ENCODE data around the gene ACACB. TPM values are rescaled to one million over a fixed set of nuclear protein-coding genes. Genes with fewer than 3 reads are reported as not detected.
A peak's percentile ranks its signal among the peaks of the same experiment; 100 is the strongest.

The ACACB gene
- total RNA-seq, 1 experiment from 2014 or later, result 8.2 TPM

DNA sequence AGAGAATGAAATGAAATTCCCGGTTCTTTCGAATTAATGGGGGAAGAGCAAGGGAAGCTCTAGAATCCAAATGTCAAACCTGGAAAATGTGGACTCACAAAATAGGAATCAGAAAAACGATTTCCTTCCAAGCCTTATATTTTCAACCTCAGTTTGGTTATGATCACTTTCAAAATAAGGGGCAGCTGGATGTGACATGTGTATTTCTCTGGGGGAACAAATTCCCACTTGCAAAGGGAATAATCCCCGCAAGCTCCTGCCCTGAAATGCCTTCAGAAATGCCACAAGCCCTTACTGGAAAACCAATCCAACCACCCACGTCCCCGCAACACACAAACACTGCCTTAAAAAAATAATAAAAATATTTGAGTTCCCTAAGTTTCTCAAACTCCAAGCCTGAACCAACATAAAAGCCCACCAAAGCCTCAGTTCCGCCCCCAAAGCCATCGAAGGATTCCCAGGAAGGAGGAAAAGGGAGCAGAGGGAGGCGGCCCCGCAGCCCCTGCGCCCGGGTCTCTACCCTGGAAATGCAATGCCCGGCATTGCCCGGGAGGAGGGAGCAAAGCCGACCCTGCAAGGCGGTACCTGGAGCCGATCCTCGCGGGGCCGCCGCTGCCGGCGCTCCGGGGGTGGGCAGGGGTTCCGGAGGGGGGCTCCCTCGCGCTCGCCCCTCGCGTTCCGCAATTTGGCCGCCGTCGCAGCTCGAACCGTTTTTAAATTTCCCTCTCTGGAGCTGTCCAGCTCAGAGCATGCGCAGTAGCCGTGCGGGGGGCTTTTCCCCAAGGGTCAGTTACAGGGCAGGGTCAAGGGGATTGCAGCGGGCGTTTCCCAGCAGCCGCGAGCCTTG lies 192.4 kb downstream of the ACACB start, which contains the start of gene FOXN4:
Gene FOXN4 (minus strand): TSS at position 751 of the 847 bp plus-strand sequence. CDS start 963 bp downstream, outside the sequence.
- Histone ChIP-seq H3K4me3 (ENCODE audit: low read depth, low read length, poor library complexity, severe bottlenecking) (peak within 1 kb of the TSS; percentile 42), H3K36me3 (ENCODE audit: insufficient read depth, low read length, poor library complexity, severe bottlenecking) (no peaks in the 10 kb centered on the region), H3K27ac (ENCODE audit: low read depth, low read length, poor library complexity, severe bottlenecking) (no peak within 1 kb of the TSS), H3K4me1 (ENCODE audit: insufficient read depth, low read length, poor library complexity, severe bottlenecking) (peaks cover 6% of the 10 kb centered on the region), H3K27me3 (replicated peaks; ENCODE audit: insufficient read depth, low read depth, low read length, poor library complexity) (peaks cover 53% of the 10 kb centered on the region), H3K9me3 (ENCODE audit: low read depth, low read length, poor library complexity, severe bottlenecking) (no peaks in the 10 kb centered on the region)
- ChIA-PET CTCF (interaction anchor here (0.7 kb wide), 1 partner anchor 239 kb away, joined by 4 read pairs; no protein-coding TSS in a partner anchor), POLR2A (ENCODE audit: low non-redundant PET) (no interaction called here)
- intact Hi-C loops (cut with micrococcal nuclease; ENCODE audit: unreplicated experiment), result no loop called here
- BruUV-seq (replicated peaks), result no TSS peak
- TF ChIP-seq, protein P1, sequence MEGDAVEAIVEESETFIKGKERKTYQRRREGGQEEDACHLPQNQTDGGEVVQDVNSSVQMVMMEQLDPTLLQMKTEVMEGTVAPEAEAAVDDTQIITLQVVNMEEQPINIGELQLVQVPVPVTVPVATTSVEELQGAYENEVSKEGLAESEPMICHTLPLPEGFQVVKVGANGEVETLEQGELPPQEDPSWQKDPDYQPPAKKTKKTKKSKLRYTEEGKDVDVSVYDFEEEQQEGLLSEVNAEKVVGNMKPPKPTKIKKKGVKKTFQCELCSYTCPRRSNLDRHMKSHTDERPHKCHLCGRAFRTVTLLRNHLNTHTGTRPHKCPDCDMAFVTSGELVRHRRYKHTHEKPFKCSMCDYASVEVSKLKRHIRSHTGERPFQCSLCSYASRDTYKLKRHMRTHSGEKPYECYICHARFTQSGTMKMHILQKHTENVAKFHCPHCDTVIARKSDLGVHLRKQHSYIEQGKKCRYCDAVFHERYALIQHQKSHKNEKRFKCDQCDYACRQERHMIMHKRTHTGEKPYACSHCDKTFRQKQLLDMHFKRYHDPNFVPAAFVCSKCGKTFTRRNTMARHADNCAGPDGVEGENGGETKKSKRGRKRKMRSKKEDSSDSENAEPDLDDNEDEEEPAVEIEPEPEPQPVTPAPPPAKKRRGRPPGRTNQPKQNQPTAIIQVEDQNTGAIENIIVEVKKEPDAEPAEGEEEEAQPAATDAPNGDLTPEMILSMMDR (conservative IDR thresholded peaks at IDR 0.05; ENCODE audit: low read depth, low read length), result no peak
- TF ChIP-seq EZH2 (IDR thresholded peaks at IDR 0.05; ENCODE audit: borderline replicate concordance, low read depth, low read length, poor library complexity, severe bottlenecking), result peak; percentile 54
- no peak for DNase-seq (ENCODE audit: low spot score)

- DNase-seq (ENCODE audit: low spot score), result peak; percentile 32
- Histone ChIP-seq H3K27ac (ENCODE audit: low read depth, low read length, poor library complexity, severe bottlenecking) (no peak overlapping the region), H3K9me3 (ENCODE audit: low read depth, low read length, poor library complexity, severe bottlenecking) (no peaks in the 10 kb centered on the region), H3K36me3 (ENCODE audit: insufficient read depth, low read length, poor library complexity, severe bottlenecking) (no peaks in the 10 kb centered on the region), H3K27me3 (replicated peaks; ENCODE audit: insufficient read depth, low read depth, low read length, poor library complexity) (peaks cover 51% of the 10 kb centered on the region), H3K4me1 (ENCODE audit: insufficient read depth, low read length, poor library complexity, severe bottlenecking) (peaks cover 6% of the 10 kb centered on the region), H3K4me3 (ENCODE audit: low read depth, low read length, poor library complexity, severe bottlenecking) (peak overlapping the region; percentile 42)
- CTCF ChIA-PET, result no interaction called here
- no TSS peak for BruUV-seq (replicated peaks)
- POLR2A ChIA-PET (ENCODE audit: low non-redundant PET), result no interaction called here
- intact Hi-C loops (cut with micrococcal nuclease; ENCODE audit: unreplicated experiment), result no loop called here
- no peak for TF ChIP-seq EZH2 (IDR thresholded peaks at IDR 0.05; ENCODE audit: borderline replicate concordance, low read depth, low read length, poor library complexity, severe bottlenecking)
- TF ChIP-seq, protein P1 (conservative IDR thresholded peaks at IDR 0.05; ENCODE audit: low read depth, low read length), result no peak
Measured at GRCh38 chr12:109309381-109310246, 193.2 kb downstream of the ACACB start.

GRCh38 chr12:109310247-109311125 lies 194.1 kb downstream of the ACACB start:
- no peak overlapping the region for H3K27ac ChIP-seq (ENCODE audit: low read depth, low read length, poor library complexity, severe bottlenecking)
- peak overlapping the region; percentile 42 for H3K4me3 ChIP-seq (ENCODE audit: low read depth, low read length, poor library complexity, severe bottlenecking)
- no TSS peak for BruUV-seq (replicated peaks)
- TF ChIP-seq EZH2 (IDR thresholded peaks at IDR 0.05; ENCODE audit: borderline replicate concordance, low read depth, low read length, poor library complexity, severe bottlenecking), result peak; percentile 71
- TF ChIP-seq, protein P1 (conservative IDR thresholded peaks at IDR 0.05; ENCODE audit: low read depth, low read length), result no peak
- H3K27me3 ChIP-seq (replicated peaks; ENCODE audit: insufficient read depth, low read depth, low read length, poor library complexity), result peaks cover 48% of the 10 kb centered on the region
- H3K4me1 ChIP-seq (ENCODE audit: insufficient read depth, low read length, poor library complexity, severe bottlenecking), result peaks cover 6% of the 10 kb centered on the region
- no peaks in the 10 kb centered on the region for H3K36me3 ChIP-seq (ENCODE audit: insufficient read depth, low read length, poor library complexity, severe bottlenecking)
- ChIA-PET CTCF (no interaction called here), POLR2A (ENCODE audit: low non-redundant PET) (no interaction called here)
- H3K9me3 ChIP-seq (ENCODE audit: low read depth, low read length, poor library complexity, severe bottlenecking), result no peaks in the 10 kb centered on the region
- intact Hi-C loops (cut with micrococcal nuclease; ENCODE audit: unreplicated experiment), result no loop called here
- DNase-seq (ENCODE audit: low spot score), result no peak

Data from A673 (cell line).